GM12872 (cell line): ENCODE measurements around the gene CARD9.

Experiments
- TF ChIP-seq, protein P1 (sequence below): IDR thresholded peaks from 3 replicates; pipeline ENCODE4 v1.5.1; 2011; ENCODE audit warnings: low read depth, mild to moderate bottlenecking, low read length, moderate library complexity; ENCODE audit not compliant: insufficient read depth

CARD9 gene

DNA sequence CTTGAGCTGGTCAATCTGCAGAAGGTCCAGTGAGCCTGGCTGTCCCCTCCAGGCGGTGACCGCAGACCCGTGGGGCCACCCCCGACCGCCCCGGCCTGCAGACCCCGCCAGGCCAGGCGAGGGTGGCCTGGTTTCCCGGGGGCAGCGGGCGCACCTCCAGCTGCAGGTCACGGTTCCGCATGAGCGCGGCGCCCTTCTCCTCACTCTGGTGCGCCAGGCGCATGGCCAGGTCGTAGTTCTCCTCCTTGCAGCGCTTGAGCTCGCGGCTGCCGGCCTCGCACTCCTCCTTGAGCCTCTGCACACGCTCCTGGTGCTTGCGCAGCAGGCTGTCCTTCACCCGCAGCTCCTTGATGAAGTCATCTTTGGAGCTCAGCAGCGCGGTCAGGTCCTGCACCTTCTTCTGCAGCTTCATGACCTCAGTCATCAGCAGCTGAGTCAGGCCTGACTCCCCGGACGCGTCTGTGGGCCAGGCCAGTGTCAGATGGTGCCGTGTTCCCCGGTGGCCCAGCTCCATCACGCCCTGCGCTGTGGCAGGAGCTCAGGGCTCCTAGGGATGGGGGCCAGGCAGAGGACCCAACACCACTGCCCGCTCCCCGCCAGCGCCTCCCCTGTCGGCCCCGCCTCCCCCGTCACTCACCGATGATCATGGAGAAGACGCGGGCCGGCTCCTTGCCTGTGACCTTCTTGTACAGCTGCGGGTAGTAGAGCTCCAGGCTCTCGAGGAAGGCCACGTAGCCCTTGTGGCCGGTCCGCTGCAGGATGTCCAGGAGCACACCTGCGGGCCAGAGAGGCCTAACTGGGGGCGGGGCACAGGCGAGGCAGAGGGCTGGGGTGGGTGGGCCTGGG is 2.6 kb downstream of the CARD9 start:
- TF ChIP-seq, protein P1, sequence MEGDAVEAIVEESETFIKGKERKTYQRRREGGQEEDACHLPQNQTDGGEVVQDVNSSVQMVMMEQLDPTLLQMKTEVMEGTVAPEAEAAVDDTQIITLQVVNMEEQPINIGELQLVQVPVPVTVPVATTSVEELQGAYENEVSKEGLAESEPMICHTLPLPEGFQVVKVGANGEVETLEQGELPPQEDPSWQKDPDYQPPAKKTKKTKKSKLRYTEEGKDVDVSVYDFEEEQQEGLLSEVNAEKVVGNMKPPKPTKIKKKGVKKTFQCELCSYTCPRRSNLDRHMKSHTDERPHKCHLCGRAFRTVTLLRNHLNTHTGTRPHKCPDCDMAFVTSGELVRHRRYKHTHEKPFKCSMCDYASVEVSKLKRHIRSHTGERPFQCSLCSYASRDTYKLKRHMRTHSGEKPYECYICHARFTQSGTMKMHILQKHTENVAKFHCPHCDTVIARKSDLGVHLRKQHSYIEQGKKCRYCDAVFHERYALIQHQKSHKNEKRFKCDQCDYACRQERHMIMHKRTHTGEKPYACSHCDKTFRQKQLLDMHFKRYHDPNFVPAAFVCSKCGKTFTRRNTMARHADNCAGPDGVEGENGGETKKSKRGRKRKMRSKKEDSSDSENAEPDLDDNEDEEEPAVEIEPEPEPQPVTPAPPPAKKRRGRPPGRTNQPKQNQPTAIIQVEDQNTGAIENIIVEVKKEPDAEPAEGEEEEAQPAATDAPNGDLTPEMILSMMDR: no peak

DNA sequence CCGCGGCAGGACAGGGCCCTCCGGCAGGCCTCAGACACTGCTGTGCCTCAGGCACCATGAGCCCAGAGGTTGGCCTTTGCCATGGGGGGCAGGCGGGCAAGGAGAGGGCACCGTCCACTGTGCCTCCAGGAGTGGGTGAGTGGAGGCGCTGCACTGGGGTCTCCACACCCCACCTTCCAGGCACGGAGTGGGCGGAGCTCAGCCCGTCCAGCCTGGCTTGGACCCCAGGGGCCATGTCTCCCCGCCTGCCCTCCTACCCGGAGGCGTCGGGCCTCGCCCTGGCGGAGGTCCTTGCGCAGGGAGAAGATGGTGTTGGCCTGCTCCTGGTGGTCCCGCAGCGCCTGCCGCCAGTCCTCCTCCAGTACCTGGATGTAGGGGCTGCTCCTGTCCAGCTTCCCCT is 3.4 kb downstream of the CARD9 start:
- TF ChIP-seq, protein P1: no peak

DNA sequence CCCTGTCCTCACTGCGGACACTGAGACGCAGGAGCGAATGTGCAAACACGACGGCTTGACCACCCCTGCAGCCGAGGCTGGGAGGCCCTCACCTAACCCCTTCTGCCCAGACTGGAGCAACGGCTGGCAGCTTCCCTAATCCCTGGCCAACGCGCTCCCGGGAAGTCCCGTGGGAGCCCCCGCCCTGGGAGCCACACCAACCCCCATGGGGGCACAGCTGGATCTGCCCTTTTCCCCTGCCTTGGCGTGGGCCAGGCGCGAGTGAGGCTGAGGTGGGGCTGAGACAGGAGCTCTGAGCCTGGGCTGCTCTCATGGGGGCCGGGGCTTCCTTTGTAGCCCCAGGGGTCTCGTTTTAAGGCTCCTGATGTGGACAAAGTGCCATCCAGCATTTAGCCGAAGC is 5.3 kb downstream of the CARD9 start:
- TF ChIP-seq, protein P1: no peak

DNA sequence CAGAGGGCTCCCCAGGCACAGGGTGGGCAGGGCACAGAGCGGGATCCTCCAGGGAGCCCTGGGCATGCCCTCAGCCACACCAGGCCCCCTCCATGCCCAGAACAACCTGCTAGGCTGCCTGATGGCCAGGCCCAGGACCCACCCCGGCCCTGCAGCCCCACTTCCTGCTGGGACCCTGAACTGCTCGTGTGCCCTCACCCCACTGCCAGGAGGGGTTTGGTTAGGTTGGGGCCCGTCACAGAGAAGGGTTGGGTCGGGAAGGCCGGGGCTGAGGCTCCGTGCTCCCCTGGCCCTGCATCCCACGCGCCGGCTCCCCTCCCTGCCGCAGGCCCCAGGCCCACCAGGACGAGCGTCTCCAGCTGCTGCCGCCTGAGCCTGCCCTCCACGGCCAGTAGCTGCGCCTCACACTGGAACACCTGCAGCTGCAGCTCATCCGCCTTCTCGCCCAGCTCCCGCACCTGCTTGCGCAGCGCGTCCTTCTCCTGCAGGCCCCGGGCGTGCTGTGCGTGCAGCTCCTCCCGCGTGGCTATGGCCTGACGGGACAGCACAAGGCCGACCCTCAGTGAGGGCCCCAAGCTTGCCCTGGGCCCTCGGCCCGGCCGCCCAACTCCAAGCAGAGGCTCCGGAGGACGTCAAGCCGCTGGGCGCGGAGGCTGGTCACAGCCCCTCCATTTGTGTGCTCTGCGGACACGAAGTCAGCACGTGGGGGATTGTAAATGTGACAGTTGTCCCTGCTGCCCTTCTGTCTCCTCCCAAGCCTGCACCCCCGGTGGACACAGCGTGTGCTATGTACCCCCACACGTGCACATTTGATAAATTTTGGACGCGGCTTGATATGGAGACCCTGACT is 5.9 kb downstream of the CARD9 start:
- TF ChIP-seq, protein P1: no peak

DNA sequence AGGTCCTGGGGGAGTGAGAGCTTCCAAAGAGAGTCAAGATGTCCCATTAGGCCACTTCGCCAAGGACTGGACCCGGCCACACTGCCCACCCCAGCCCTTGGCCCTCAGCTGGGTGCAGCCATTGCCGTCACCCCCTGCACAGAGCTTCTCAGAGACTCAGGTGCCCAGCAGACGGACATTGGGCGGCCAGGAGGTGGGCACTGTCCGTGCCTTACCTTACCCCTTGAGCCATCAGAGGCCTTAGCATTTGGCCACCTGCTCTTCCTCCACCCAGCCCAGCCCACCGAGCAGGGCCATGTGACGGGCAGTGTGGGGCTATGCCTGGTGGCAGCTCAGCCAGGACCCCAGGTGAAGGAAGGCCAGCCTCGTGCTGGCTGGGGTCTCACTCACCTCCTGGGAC is 6.6 kb downstream of the CARD9 start:
- TF ChIP-seq, protein P1: no peak

DNA sequence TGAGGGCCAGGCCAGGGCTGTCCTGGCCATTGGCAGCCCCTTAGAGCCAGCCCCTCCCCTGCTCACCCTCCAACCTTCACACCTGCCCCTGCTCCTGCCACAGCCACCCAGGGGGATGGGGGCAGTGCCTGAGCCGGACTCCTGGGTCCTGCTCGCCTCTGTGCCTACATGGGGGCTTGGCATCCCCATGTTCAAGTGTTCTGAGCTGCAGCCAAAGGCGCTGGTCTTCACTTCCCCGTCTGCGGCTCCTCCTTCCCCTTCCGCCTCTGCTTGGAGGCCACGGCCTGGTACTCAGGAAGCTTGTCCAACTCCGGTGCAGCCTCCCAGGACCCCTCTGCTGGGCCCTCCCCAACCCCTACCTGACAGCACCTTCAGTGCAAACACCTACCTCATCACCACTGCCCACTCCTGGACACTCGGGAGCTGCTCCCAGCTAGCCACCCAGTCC is 7.7 kb downstream of the CARD9 start:
- TF ChIP-seq, protein P1: no peak
